SK-MEL-5 (cell line): Measurements from ENCODE around the gene KATNIP. TPM values are rescaled to one million over a fixed set of nuclear protein-coding genes. Genes with fewer than 3 reads are reported as not detected.
"Not testable (repeated sequence)": the region's sequence is repeated elsewhere in the genome, so short reads cannot be mapped to it uniquely, and the experiment has no call there.

Source experiments
- DNase-seq: peaks from one replicate; pipeline ENCODE4 v3.0.0-alpha.2; 2016; ENCODE audit warnings: low read depth, low spot score
- in situ Hi-C: cut with HindIII; loops from 2 replicates; pipeline ENCODE4 v1.10.0; 2016; ENCODE audit warnings: low sequenced_read_pairs, high pct_unique_total_duplicates, low pct_unique_long_range_greater_than_20kb
- total RNA-seq: library from RNA; depleted of rRNA; stranded (reverse); fragments of >200 nt; shearing (Covaris generic); gene quantifications from 2 replicates; pipeline ENCODE4 v1.2.3, GENCODE V29; 2014

The KATNIP gene
- total RNA-seq, 1 experiment from 2014 or later = 13.7 TPM

DNA sequence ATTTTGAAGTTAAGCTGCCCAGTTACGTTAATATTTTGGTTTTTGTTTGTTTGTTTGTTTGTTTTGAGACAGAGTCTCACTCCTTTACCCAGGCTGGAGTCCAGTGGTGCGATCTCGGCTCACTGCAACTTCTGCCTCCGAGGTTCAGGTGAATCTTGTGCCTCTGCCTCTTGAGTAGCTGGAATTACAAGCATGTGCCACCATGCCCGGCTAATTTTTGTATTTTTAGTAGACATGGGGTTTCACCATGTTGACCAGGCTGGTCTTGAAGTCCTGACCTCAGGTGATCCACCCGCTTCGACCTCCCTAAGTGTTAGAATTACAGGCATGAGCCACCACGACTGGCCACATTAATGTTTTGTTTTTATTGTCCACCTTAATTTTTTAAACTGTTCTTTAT, 21.0 kb downstream of the KATNIP start:
- in situ Hi-C loops, DNase-seq: not testable (repeated sequence)

DNA sequence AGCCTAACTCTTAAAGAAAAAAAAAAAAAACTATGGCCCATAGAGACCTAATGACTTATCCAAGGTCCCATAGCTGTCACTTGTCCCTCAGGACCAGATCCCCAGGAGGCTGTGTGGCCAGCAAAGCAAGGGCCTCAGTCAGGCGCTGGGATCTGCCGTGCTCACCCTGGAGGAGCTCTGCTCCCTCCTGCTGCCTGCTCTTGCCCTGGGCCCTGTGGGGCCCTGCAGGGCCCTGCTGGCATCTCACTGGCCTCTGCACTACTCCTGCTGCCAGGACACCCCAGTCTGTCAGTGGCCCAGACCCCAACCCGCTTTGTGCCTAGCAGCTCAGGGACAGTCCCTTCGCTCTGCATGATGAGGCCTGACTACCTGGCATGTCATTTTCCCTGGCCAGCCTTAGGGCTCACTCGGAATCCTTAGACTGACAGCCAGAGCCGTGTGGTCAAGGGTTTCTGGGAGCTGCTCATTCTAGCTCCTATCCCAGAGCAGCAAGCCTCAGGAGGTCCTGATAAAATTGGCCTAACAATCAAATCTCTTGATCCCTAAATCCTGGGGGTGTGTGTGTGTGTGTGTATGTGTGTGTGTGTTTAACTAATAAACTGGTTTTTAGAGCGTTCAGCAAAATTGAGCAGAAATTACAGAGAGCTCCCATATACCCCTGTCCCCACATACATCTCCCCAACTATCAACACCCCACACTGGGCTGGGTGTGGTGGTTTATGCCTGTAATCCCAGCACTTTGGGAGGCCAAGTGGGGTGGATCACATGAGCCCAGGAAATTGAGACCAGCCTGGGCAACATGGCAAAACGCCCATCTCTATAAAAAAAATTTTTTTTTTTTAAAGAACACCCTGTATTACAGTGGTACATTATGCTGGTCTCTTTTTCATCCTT, 21.7 kb downstream of the KATNIP start:
- in situ Hi-C loops = no loop called here
- no peak for DNase-seq

DNA sequence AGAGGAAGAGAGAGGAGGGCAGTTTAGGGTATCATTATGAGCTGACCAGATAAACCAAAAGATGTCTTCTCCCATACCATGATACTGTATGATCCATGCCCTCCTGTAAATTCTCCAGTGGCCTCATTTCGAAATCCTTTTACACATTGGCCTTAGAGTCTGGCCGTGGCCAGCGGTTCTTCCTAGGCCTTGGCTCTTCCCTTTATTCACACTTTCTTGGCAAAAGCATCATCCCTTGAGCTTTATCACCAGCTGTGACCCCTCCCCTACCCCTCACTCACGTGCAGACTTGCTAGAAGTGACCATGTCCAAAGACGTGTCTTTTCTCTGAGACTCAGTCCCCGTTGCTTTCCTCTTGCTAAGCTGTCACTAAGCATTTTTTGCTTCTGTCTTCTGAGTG, 22.8 kb downstream of the KATNIP start:
- in situ Hi-C loops = no loop called here
- DNase-seq = no peak

DNA sequence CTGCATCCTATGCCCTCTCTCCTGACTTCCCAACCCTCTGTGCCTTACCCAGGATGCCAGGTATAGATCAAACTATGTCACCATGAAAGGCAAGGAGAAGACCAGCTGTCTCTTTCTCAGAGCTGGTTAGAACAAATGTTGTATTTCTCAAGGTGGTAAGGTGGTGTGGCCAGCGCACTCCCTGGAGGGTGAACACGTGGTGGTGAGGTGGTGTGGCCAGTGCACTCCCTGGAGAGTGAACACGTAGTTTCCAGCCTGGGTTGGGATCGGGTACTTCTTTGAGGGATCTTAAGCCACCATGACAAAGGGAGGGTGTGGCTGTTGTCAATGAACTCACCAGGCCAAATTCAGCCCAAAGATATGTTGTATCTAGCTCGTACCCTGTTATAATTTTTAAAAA, 26.8 kb downstream of the KATNIP start:
- DNase-seq = no peak
- in situ Hi-C loops = no loop called here

DNA sequence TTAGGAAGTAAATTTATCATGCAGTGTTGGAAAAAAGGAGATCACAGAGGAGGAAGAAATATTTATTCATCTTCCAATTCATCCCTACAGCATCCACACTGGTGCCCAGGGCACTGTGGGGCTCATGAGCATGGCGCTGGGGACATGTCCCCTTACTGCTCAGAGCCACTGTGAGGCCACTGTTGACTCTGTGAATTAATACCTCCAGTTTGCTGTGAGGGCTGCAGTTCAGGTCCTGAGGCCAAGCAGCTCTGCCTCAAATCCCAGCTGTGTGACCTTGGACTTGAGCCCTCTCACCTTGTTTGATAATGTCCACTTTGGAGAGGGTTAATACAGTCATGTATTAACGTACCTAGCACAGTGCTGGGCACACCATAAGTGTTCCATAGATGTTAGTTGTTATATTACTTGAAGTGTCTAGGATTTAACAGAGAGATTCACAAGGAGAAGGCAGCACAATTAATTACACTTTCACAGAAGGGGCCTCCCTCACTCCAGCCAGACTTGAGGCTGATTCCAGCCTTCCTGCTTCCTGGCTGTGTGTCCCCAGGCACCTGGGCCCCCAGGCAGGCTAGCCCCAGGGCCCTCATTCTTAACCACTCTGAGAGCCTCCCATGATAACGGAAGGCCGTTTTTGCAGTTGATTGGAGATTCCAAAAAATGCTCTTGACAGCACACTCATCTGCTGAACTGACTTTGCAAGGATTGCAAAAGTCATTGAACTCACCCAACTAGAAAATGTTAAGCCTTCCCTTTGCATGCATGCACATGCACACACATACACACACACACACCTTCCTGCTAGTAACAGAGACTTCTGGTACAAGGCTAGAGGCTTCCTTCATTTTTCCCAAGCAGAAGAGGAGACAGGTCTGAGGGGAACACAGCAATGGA, 29.4 kb downstream of the KATNIP start:
- in situ Hi-C loops = no loop called here
- no peak for DNase-seq

DNA sequence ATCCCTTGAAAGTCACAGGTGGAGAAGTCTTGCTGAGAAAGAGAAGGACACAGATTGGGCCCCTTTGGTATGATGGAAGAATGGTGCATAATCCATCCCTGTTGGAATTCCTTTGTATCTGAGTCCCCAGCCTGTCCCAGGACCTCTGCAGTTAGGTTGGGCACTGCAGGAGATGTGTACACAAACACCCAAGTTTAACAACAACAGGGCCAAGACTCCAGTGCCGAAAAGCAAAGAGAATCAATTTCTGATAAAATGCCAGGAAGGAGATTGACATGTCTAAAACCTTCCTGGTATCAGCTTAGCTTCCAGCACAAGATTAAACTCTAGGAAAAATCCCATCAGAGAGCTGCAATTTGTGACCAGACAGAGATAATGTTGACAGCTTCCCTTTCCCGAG, 32.9 kb downstream of the KATNIP start:
- DNase-seq = no peak
- in situ Hi-C loops = no loop called here

DNA sequence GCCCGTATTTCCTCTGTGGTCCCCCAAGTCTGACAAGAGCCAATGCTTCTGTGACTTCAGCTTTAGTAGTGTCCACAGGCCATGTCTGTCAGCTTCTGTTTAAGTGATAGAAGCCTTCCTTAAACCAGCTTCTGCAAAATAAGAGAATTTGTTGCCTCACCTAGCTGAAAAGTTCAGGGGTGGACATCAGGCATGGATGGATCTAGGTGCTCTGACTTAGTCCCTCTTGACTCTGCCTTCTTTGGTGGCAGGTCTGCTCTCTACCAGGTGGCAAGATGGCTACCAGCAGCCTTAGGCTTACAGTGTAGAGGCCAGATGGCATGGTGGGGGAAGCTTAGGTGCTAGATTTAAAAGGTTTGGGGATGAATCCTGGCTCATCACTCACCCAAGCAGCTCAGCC, 33.7 kb downstream of the KATNIP start:
- in situ Hi-C loops = no loop called here

DNA sequence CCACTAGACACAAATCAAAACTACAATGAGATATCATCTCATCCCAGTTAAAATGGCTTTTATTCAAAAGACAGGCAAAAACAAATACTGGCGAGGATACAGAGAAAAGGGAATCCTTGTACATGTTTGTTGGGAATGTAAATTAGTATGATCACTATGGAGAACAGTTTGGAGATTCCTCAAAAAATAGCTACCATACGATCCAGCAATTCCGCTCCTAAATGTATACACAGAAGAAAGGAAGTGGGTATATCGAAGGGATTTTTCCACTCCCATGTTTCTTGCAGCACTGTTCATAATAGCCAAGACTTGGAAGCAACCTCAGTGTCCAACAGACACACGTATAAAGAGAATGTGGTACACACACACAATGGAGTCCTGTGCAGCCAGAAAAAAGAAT, 35.3 kb downstream of the KATNIP start:
- DNase-seq = no peak
- in situ Hi-C loops = no loop called here

More for the DNA sequence above, 33.7 kb downstream of the KATNIP start:
- DNase-seq = no peak

DNA sequence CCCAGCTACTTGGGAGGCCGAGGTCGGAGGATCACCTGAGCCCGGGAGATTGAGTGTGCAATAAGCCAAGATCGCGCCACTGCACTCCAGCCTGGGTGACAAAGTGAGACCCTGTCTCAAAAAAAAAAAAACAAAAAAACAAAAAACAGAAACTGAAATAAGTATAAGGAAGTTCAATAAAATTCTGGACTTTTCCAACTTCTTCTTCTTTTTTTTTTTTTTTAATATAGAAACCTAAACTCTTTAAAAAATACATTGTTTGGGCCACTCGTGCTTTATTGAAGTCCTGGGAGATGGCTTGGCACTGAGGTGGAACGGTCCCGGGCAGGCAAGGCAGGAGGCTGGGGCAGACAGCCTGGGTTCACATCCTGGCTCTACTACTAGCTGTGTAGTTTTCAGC, 36.8 kb downstream of the KATNIP start:
- no peak for DNase-seq
- in situ Hi-C loops = no loop called here

DNA sequence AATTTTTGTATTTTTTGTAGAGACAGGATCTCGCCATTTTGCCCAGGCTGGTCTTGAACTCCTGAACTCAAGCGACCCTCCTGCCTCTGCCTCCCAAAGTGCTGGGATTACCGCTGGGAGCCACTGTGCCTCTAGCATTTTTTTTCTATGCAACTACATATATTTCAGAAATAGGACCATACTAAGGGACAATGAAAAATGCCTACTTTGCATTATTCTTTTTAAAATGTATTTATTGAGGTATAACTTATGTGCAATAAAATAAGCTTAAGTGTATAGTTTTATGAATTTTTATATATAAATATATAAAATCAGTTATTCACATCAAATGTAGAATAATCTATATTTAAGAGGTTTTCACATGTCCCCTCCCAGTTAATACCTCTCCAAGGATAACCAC, 38.1 kb downstream of the KATNIP start:
- DNase-seq = no peak
- in situ Hi-C loops = no loop called here

DNA sequence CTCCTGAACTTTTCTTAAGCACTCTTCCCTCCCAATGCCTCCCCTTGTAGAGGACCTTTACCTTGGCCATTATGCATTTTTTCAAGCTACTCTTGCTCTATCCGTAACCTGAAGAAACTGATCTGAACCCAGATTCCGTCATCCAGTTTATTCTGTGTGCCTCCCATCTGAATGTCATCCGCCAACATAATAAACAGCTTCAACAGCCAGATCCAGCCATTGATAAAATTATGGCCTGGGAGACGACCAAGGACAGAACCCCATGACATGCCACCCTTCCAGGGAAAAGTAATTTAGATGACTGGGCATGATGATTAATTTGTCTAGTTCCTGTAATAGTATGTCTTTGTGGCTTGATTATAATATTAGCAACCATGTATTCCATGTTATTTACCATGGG, 41.9 kb downstream of the KATNIP start:
- in situ Hi-C loops = no loop called here
- DNase-seq = no peak

DNA sequence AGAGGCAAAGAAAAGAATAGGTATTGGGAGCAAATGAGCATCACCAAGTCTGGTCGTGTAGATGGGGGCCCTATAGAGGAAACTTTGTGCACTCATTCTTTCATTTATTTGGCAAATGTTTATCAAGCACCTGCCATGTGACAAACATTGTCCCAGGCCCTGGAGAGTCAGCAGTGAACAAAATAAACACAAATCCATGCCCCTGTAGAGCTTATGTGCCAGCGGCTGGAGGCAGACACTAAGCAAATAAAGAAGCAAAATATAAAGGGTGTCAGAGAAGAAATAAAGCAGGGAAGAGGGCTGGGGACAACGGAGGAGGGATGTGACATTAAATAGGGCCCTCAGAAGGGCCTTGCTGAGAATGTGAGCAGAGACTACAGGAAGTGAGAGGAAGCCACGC, 45.5 kb downstream of the KATNIP start:
- DNase-seq = no peak
- in situ Hi-C loops = no loop called here

DNA sequence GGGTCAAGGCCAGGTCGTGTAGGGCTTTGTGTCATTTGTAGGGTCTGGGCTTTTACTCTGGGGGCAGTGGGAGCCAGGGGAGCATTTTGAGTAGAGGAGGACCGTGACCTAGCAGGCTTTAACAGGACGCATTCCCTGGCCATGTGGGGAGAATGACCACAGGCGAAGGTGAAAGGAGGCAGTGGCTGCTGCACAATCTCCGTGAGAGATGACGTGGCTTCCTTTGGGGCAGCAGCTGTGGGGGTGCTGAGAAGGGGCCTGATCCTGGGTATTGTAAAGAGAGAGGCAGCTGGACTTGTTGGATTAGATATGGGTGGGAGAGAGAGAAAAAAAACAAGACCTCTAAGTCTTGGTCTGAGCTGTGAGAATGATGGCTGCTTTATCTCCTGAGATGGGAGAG, 46.0 kb downstream of the KATNIP start:
- in situ Hi-C loops = no loop called here
- no peak for DNase-seq

DNA sequence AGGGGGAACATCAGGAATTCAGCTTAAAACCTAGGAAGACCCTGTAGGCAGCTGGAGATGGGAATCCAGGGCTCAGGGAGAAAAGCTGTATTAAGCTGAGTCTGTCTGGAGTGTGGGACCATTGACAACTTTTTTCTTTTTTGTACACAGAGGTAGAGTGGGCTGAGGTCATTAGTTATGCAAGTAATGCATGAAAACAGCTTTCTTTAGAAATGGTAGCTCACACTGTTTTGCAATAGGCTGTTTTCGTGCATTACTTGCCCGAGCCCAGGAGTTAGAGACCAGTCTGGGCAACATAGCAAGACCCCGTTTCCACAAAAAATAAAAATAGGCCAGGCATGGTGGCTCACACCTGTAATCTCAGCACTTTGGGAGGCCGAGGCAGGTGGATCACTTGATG, 46.5 kb downstream of the KATNIP start:
- no peak for DNase-seq
- in situ Hi-C loops = no loop called here

DNA sequence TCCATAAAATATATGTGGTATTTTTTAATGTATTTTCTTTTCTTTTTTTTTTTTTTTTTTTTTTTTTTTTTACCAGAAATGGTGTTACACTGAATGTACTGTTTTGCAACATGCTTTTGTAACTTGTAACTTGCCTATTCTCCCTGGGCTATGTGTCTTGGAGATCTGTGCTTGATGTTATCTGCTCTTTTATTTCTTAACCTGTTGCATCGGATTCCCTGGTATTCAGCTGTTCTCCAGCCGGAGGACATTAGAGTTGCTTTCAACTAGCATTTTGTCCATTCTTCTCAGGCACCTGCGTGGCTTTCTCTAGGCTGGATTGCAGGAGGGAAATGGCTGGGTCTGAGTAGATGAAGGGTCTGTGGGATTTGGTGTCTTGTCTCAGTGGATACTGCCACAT, 47.4 kb downstream of the KATNIP start:
- DNase-seq = no peak

DNA sequence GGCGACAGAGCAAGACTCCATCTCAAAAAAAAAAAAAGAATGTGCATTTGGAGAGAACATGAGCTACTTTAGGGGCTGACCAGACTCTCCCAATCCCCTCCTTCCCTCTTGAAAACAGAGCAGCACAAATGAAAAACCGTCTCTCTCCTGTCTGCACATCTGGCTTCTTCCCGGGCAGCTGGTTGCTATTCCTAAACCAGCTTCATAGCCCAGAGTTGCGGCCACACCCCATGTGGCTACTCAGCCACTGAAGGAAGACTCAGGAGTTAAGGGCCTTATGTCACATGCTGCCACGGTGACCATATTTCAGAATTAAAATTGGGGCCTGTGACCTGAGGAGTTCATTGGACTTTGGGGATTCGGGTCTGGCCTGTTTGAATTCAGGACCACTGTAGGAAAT, 48.3 kb downstream of the KATNIP start:
- in situ Hi-C loops = no loop called here
- no peak for DNase-seq

More for the DNA sequence above, 47.4 kb downstream of the KATNIP start:
- in situ Hi-C loops = no loop called here

DNA sequence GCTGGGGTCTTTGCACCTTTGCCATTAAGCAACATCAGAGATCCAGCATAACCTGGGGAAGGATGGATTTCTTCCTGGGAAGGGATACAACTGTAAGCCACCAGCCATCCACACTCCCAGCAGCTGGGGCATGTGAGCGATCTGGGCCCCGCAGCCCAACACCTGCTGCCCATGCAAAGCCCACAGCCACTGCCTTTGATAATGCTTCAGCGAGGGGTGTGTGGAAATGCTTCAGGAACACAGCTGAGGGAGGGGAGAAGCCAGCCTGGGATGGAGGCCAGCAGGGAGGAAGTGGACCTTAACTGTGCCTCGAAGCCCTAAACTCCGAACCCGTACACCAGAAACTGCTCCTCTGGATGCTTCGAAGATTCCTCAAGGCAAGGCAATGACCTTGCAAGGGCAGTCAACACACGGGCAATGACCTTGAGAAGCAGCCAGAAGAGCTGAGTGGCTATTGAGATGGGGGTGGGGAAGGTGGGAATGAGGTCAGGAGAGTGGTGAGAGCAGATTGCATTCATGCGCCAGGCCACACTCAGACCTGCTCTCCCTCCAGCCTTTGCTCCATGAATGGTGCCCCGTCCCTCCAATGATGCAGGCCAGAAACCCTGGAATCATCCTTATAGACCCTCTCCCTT, 49.1 kb downstream of the KATNIP start:
- in situ Hi-C loops = no loop called here
- no peak for DNase-seq

DNA sequence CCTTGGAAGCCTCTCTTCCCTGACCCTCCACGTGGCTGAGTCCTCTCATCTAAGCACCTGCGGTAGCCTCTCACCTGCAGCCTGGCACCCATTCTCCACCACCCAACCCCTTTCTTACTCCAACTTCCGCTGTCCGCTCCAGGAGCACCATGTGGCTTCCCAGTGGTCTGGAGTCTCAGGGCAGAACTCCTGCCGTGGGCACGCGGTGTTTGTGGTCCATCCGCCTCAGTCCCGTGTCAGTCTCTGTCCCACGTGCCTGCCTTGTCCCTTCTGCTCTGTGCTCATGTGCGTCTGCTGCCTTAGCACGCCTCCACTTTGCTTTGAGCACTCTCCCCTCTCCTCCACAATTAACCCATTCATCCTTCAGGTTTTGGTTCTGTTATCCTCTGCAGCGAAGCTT, 49.7 kb downstream of the KATNIP start:
- DNase-seq = no peak
- in situ Hi-C loops = no loop called here
